ENCODE measurements around the gene TMC8. TPM values are rescaled to one million over a fixed set of nuclear protein-coding genes. Genes with fewer than 3 reads are reported as not detected.

Gene TMC8
- total and polyA plus RNA-seq, 5 donors from 2014 or later = 61.8 to 454 (median 76.0) TPM

DNA sequence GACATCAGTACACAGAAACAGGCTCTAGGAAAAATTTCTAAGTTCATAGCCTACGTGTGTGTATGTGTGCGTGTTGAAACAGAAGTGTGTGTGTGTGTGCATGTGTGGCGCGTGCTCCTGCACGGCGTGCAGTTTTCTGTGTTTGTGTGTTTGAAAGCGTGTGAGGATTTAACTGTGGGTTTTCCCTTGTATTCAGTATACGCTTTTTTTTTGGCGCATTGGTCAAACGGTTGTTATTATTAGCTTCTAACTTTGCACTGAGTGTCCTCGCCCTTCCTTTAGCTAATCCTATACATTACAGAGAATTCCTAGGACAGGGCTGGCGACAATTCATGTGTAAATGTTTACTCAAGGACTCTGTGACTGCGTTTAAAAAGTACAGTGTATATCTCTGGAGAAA lies 25.0 kb upstream of the TMC8 start:
- no peaks in the 10 kb centered on the region for H3K9me3 ChIP-seq (ENCODE audit: control insufficient read depth in 2 of 2, low read length in 2 of 2)
- no peaks in the 10 kb centered on the region for H3K27me3 ChIP-seq (ENCODE audit: control insufficient read depth, insufficient read depth, low read length)
- H3K9me3 Mint-ChIP-seq = no peaks in the 10 kb centered on the region
- no peaks in the 10 kb centered on the region for H3K27me3 Mint-ChIP-seq
- peaks cover 43% of the 10 kb centered on the region for H3K36me3 Mint-ChIP-seq
- H3K27ac Mint-ChIP-seq = no peak overlapping the region
- no peaks in the 10 kb centered on the region for H3K4me1 ChIP-seq (ENCODE audit: control insufficient read depth, insufficient read depth, low read length, poor library complexity, severe bottlenecking)
- H3K4me3 ChIP-seq (ENCODE audit: low read depth, low read length) = no peak overlapping the region
- ATAC-seq (ENCODE audit: low read depth in 2 of 2) (no peak), DNase-seq (no peak)
- H3K36me3 ChIP-seq (ENCODE audit: control insufficient read depth, insufficient read depth, low read length) = peaks cover 55% of the 10 kb centered on the region
- H3K4me3 Mint-ChIP-seq = no peak overlapping the region
- H3K27ac ChIP-seq (ENCODE audit: insufficient read depth, low read length, poor library complexity, severe bottlenecking) = peak overlapping the region; percentile 34
- peaks cover 0 to 23% (median 4%) of the 10 kb centered on the region in 4 donors for H3K4me1 Mint-ChIP-seq

- Mint-ChIP-seq H3K4me3 (no peak overlapping the region), H3K9me3 (no peaks in the 10 kb centered on the region), H3K27ac (no peak overlapping the region), H3K27me3 (no peaks in the 10 kb centered on the region), H3K4me1 (peaks cover 0 to 28% (median 9%) of the 10 kb centered on the region in 4 donors), H3K36me3 (peaks cover 45% of the 10 kb centered on the region)
- H3K4me1 ChIP-seq (ENCODE audit: control insufficient read depth, insufficient read depth, low read length, poor library complexity, severe bottlenecking) = no peaks in the 10 kb centered on the region
- DNase-seq = no peak
- no peak for ATAC-seq (ENCODE audit: low read depth in 2 of 2)
- no peaks in the 10 kb centered on the region for H3K27me3 ChIP-seq (ENCODE audit: control insufficient read depth, insufficient read depth, low read length)
- peaks cover 61% of the 10 kb centered on the region for H3K36me3 ChIP-seq (ENCODE audit: control insufficient read depth, insufficient read depth, low read length)
- H3K9me3 ChIP-seq (ENCODE audit: control insufficient read depth in 2 of 2, low read length in 2 of 2) = no peaks in the 10 kb centered on the region
- no peak overlapping the region for H3K4me3 ChIP-seq (ENCODE audit: low read depth, low read length)
- H3K27ac ChIP-seq (ENCODE audit: insufficient read depth, low read length, poor library complexity, severe bottlenecking) = peak overlapping the region; percentile 34
These were observed 24.4 kb upstream of the TMC8 start for GRCh38 chr17:78106211-78106610.

- Histone ChIP-seq H3K27ac (ENCODE audit: insufficient read depth, low read length, poor library complexity, severe bottlenecking) (peak overlapping the region; percentile 37), H3K4me1 (ENCODE audit: control insufficient read depth, insufficient read depth, low read length, poor library complexity, severe bottlenecking) (peaks cover 4% of the 10 kb centered on the region), H3K27me3 (ENCODE audit: control insufficient read depth, insufficient read depth, low read length) (no peaks in the 10 kb centered on the region), H3K4me3 (ENCODE audit: low read depth, low read length) (no peak overlapping the region), H3K36me3 (ENCODE audit: control insufficient read depth, insufficient read depth, low read length) (peaks cover 58% of the 10 kb centered on the region), H3K9me3 (ENCODE audit: control insufficient read depth in 2 of 2, low read length in 2 of 2) (no peaks in the 10 kb centered on the region)
- peaks cover 39% of the 10 kb centered on the region for H3K36me3 Mint-ChIP-seq
- H3K4me1 Mint-ChIP-seq = peaks cover 0 to 32% (median 10%) of the 10 kb centered on the region in 4 donors
- ATAC-seq (ENCODE audit: low read depth in 2 of 2) (no peak), DNase-seq (no peak)
- no peak overlapping the region for H3K4me3 Mint-ChIP-seq
- H3K9me3 Mint-ChIP-seq = peaks cover 0 to 2% (median 0%) of the 10 kb centered on the region in 7 donors
- H3K27me3 Mint-ChIP-seq = no peaks in the 10 kb centered on the region
- H3K27ac Mint-ChIP-seq = peak overlapping the region in 2 of 3 donors; percentile 44 to 94
These were observed 23.1 kb upstream of the TMC8 start for GRCh38 chr17:78107457-78107856.

GRCh38 chr17:78107976-78108725 lies 22.4 kb upstream of the TMC8 start:
- H3K27ac Mint-ChIP-seq = peak overlapping the region; percentile 2 to 62 (median 32)
- Histone ChIP-seq H3K27me3 (ENCODE audit: control insufficient read depth, insufficient read depth, low read length) (no peaks in the 10 kb centered on the region), H3K27ac (ENCODE audit: insufficient read depth, low read length, poor library complexity, severe bottlenecking) (no peak overlapping the region), H3K4me3 (ENCODE audit: low read depth, low read length) (no peak overlapping the region), H3K4me1 (ENCODE audit: control insufficient read depth, insufficient read depth, low read length, poor library complexity, severe bottlenecking) (peaks cover 11% of the 10 kb centered on the region), H3K36me3 (ENCODE audit: control insufficient read depth, insufficient read depth, low read length) (peaks cover 59% of the 10 kb centered on the region), H3K9me3 (ENCODE audit: control insufficient read depth in 2 of 2, low read length in 2 of 2) (no peaks in the 10 kb centered on the region)
- DNase-seq = no peak
- H3K9me3 Mint-ChIP-seq = peaks cover 0 to 3% (median 0%) of the 10 kb centered on the region in 7 donors
- H3K4me1 Mint-ChIP-seq = peaks cover 0 to 39% (median 14%) of the 10 kb centered on the region in 4 donors
- peaks cover 41% of the 10 kb centered on the region for H3K36me3 Mint-ChIP-seq
- peak overlapping the region in 1 of 4 donors; percentile 44 for H3K4me3 Mint-ChIP-seq
- no peaks in the 10 kb centered on the region for H3K27me3 Mint-ChIP-seq
- ATAC-seq (ENCODE audit: low read depth in 2 of 2) = no peak

DNA sequence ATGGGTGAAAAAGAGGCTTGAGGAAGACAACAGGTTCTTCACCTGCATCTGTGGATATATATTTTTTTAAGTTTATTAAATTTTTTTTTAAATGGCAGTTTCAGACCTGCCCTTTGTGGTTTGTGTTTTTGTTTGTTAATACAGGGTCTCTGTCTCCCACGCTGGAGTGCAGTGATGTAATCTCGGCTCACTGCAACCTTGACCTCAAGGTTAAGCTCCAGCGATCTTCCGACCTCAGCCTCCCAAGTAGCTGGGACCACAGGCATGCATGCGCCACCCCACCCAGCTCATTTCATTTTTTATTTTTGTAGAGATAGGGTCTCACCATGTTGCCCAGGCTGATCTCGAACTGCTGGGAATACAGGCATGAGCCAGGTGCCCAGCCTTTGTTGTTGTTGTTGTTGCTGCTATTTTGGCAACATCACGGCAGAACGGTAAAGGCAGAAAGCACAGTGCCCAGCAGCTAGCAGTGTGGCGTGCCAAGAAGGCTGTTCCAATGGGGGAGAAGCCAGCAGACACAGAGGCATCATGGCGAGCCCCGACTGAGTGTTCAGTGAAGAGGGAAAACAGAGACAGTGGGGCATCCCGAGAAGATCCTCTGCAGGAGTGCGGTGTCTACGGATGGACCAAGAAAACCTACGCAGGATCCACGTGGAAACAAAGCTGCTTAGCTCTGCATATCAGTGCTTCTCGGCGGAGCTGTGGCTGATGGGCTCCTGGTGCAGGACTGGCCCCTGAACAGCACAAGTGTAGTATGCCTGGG lies 21.7 kb upstream of the TMC8 start:
- H3K9me3 Mint-ChIP-seq = peaks cover 0 to 3% (median 0%) of the 10 kb centered on the region in 7 donors
- DNase-seq (no peak), ATAC-seq (ENCODE audit: low read depth in 2 of 2) (no peak)
- no peaks in the 10 kb centered on the region for H3K27me3 Mint-ChIP-seq
- peaks cover 0 to 47% (median 20%) of the 10 kb centered on the region in 4 donors for H3K4me1 Mint-ChIP-seq
- H3K36me3 Mint-ChIP-seq = peaks cover 43% of the 10 kb centered on the region
- H3K4me3 Mint-ChIP-seq = peak overlapping the region in 1 of 4 donors; percentile 44
- Histone ChIP-seq H3K27ac (ENCODE audit: insufficient read depth, low read length, poor library complexity, severe bottlenecking) (no peak overlapping the region), H3K36me3 (ENCODE audit: control insufficient read depth, insufficient read depth, low read length) (peaks cover 58% of the 10 kb centered on the region), H3K27me3 (ENCODE audit: control insufficient read depth, insufficient read depth, low read length) (no peaks in the 10 kb centered on the region), H3K4me3 (ENCODE audit: low read depth, low read length) (no peak overlapping the region), H3K9me3 (ENCODE audit: control insufficient read depth in 2 of 2, low read length in 2 of 2) (no peaks in the 10 kb centered on the region), H3K4me1 (ENCODE audit: control insufficient read depth, insufficient read depth, low read length, poor library complexity, severe bottlenecking) (peaks cover 18% of the 10 kb centered on the region)
- H3K27ac Mint-ChIP-seq = peak overlapping the region in 2 of 3 donors; percentile 56 to 62

- no peak overlapping the region for H3K4me3 Mint-ChIP-seq
- Histone ChIP-seq H3K27me3 (ENCODE audit: control insufficient read depth, insufficient read depth, low read length) (no peaks in the 10 kb centered on the region), H3K9me3 (ENCODE audit: control insufficient read depth in 2 of 2, low read length in 2 of 2) (no peaks in the 10 kb centered on the region), H3K27ac (ENCODE audit: insufficient read depth, low read length, poor library complexity, severe bottlenecking) (no peak overlapping the region), H3K4me1 (ENCODE audit: control insufficient read depth, insufficient read depth, low read length, poor library complexity, severe bottlenecking) (peaks cover 23% of the 10 kb centered on the region), H3K36me3 (ENCODE audit: control insufficient read depth, insufficient read depth, low read length) (peaks cover 57% of the 10 kb centered on the region), H3K4me3 (ENCODE audit: low read depth, low read length) (no peak overlapping the region)
- H3K27ac Mint-ChIP-seq = peak overlapping the region in 1 of 3 donors; percentile 62
- peaks cover 0 to 52% (median 25%) of the 10 kb centered on the region in 4 donors for H3K4me1 Mint-ChIP-seq
- no peak for ATAC-seq (ENCODE audit: low read depth in 2 of 2)
- H3K36me3 Mint-ChIP-seq = peaks cover 47% of the 10 kb centered on the region
- DNase-seq = no peak
- H3K9me3 Mint-ChIP-seq = peaks cover 0 to 3% (median 0%) of the 10 kb centered on the region in 7 donors
- no peaks in the 10 kb centered on the region for H3K27me3 Mint-ChIP-seq
These were observed 21.1 kb upstream of the TMC8 start for GRCh38 chr17:78109489-78109761.

- Mint-ChIP-seq H3K4me1 (peaks cover 0 to 58% (median 30%) of the 10 kb centered on the region in 4 donors), H3K36me3 (peaks cover 47% of the 10 kb centered on the region), H3K9me3 (peaks cover 0 to 3% (median 0%) of the 10 kb centered on the region in 7 donors), H3K27me3 (no peaks in the 10 kb centered on the region), H3K4me3 (peak overlapping the region in 1 of 4 donors; percentile 52), H3K27ac (peak overlapping the region in 2 of 3 donors; percentile 42 to 56)
- H3K36me3 ChIP-seq (ENCODE audit: control insufficient read depth, insufficient read depth, low read length) = peaks cover 59% of the 10 kb centered on the region
- ATAC-seq (ENCODE audit: low read depth in 2 of 2) = no peak
- no peak overlapping the region for H3K27ac ChIP-seq (ENCODE audit: insufficient read depth, low read length, poor library complexity, severe bottlenecking)
- H3K9me3 ChIP-seq (ENCODE audit: control insufficient read depth in 2 of 2, low read length in 2 of 2) = no peaks in the 10 kb centered on the region
- H3K27me3 ChIP-seq (ENCODE audit: control insufficient read depth, insufficient read depth, low read length) = no peaks in the 10 kb centered on the region
- DNase-seq = no peak
- no peak overlapping the region for H3K4me3 ChIP-seq (ENCODE audit: low read depth, low read length)
- peaks cover 28% of the 10 kb centered on the region for H3K4me1 ChIP-seq (ENCODE audit: control insufficient read depth, insufficient read depth, low read length, poor library complexity, severe bottlenecking)
These were observed 20.1 kb upstream of the TMC8 start for GRCh38 chr17:78110363-78111015.
